Measurements from ENCODE around the gene PAK1.
"Not testable (repeated sequence)": the region's sequence is repeated elsewhere in the genome, so short reads cannot be mapped to it uniquely, and the experiment has no call there.

The PAK1 gene

DNA sequence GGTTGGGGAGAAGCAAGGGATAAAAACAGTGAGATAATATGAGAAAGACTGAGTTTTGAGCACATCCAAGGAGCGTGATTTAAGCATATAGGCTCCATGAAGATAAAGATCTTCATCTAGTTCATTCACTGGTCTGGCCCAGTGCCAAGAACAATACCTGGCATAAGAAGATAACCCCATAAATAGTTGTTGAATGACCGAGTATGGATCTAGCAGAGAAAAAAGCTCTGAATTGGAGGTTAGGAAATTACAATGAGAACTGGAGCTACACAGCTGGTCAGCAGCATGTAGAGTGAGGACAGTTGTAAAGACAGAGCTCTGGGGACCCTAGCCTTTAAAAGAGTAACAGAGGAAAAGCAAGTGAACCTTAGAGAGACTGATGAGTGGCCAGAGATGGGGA lies 33.0 kb upstream of the PAK1 start:
- no peaks in the 10 kb centered on the region for H3K4me1 ChIP-seq (ENCODE audit: control insufficient read depth, insufficient read depth, low read length)
- no peaks in the 10 kb centered on the region for H3K27me3 ChIP-seq (ENCODE audit: control insufficient read depth, insufficient read depth, low read length)
- H3K9ac ChIP-seq (ENCODE audit: low read length), result no peak overlapping the region
- H3K4me3 ChIP-seq (ENCODE audit: low read length), result no peak overlapping the region
- H3K9me3 ChIP-seq (ENCODE audit: control insufficient read depth, low read length), result no peaks in the 10 kb centered on the region
- H3K36me3 ChIP-seq (ENCODE audit: control insufficient read depth, insufficient read depth, low read length), result no peaks in the 10 kb centered on the region

DNA sequence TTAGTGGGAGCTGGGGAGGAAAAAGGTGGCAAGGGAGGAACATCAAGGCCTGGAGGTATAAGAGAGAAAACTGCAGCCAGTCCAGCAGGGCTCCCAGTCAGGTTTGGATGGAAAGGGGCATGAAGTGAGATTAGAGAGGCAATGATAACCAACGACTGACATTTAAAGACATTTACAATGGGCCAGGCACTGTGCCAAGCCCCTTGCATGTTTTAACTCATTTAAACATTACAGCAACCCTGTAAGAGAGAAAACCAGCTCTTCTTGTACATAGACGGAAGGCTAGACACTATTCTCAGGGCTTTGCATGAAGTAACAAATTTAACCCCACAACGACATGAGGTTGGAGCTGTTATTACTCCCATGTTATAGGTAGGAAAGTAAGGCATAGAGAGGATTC lies 32.1 kb upstream of the PAK1 start:
- Histone ChIP-seq H3K9ac (ENCODE audit: low read length) (no peak overlapping the region), H3K4me1 (ENCODE audit: control insufficient read depth, insufficient read depth, low read length) (no peaks in the 10 kb centered on the region), H3K27me3 (ENCODE audit: control insufficient read depth, insufficient read depth, low read length) (no peaks in the 10 kb centered on the region), H3K36me3 (ENCODE audit: control insufficient read depth, insufficient read depth, low read length) (no peaks in the 10 kb centered on the region), H3K4me3 (ENCODE audit: low read length) (no peak overlapping the region), H3K9me3 (ENCODE audit: control insufficient read depth, low read length) (no peaks in the 10 kb centered on the region)

- Histone ChIP-seq H3K36me3 (ENCODE audit: control insufficient read depth, insufficient read depth, low read length) (no peaks in the 10 kb centered on the region), H3K4me1 (ENCODE audit: control insufficient read depth, insufficient read depth, low read length) (no peaks in the 10 kb centered on the region), H3K9me3 (ENCODE audit: control insufficient read depth, low read length) (no peaks in the 10 kb centered on the region), H3K4me3 (ENCODE audit: low read length) (no peak overlapping the region), H3K9ac (ENCODE audit: low read length) (no peak overlapping the region), H3K27me3 (ENCODE audit: control insufficient read depth, insufficient read depth, low read length) (no peaks in the 10 kb centered on the region)
Observed at GRCh38 chr11:77503006-77503405, 29.1 kb upstream of the PAK1 start.

- no peaks in the 10 kb centered on the region for H3K9me3 ChIP-seq (ENCODE audit: control insufficient read depth, low read length)
- no peaks in the 10 kb centered on the region for H3K27me3 ChIP-seq (ENCODE audit: control insufficient read depth, insufficient read depth, low read length)
- H3K4me3 ChIP-seq (ENCODE audit: low read length), result no peak overlapping the region
- no peak overlapping the region for H3K9ac ChIP-seq (ENCODE audit: low read length)
- H3K4me1 ChIP-seq (ENCODE audit: control insufficient read depth, insufficient read depth, low read length), result no peaks in the 10 kb centered on the region
- no peaks in the 10 kb centered on the region for H3K36me3 ChIP-seq (ENCODE audit: control insufficient read depth, insufficient read depth, low read length)
Observed at GRCh38 chr11:77502346-77502905, 28.5 kb upstream of the PAK1 start.

DNA sequence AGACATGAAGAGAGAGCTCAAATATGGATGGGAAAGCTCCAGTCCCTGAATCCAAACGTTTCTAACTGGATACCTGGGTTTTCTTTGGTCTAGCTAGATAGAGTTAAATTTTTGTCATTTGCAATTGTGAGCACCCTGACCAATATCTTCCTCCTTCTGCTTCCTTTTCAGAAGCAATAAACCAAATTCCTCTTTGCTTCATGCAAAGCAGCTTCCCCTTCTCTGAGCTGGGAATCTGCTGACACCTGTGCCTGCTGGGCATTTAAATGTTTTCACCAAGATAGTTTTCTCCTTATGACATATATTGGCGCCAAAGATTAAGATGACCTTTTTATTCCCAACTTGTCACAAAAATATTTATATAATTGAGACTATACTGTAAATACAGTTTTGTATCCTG lies 27.9 kb upstream of the PAK1 start:
- no peak overlapping the region for H3K4me3 ChIP-seq (ENCODE audit: low read length)
- no peaks in the 10 kb centered on the region for H3K36me3 ChIP-seq (ENCODE audit: control insufficient read depth, insufficient read depth, low read length)
- no peak overlapping the region for H3K9ac ChIP-seq (ENCODE audit: low read length)
- H3K27me3 ChIP-seq (ENCODE audit: control insufficient read depth, insufficient read depth, low read length), result no peaks in the 10 kb centered on the region
- H3K9me3 ChIP-seq (ENCODE audit: control insufficient read depth, low read length), result no peaks in the 10 kb centered on the region
- no peaks in the 10 kb centered on the region for H3K4me1 ChIP-seq (ENCODE audit: control insufficient read depth, insufficient read depth, low read length)

DNA sequence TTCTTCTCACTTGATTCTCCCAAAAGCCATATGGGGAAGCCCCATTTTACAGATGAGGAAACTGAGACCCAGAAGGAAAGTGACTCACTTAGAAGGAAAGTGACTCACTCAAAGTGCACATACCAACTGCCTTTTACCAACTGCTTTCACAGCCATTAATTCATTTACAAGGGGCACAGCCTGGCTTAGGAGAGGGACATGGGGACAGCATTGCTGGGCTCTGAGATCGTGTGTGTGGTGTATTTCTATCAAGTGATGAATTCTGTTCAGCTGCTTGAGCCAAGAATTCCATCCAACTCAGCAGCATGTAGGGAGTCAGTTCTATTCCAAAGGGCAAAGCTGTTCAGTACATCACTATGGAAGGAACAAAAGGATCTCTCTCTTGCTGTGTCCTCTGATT lies 23.5 kb upstream of the PAK1 start:
- no peak overlapping the region for H3K9ac ChIP-seq (ENCODE audit: low read length)
- H3K27me3 ChIP-seq (ENCODE audit: control insufficient read depth, insufficient read depth, low read length), result no peaks in the 10 kb centered on the region
- no peak overlapping the region for H3K4me3 ChIP-seq (ENCODE audit: low read length)
- no peaks in the 10 kb centered on the region for H3K9me3 ChIP-seq (ENCODE audit: control insufficient read depth, low read length)
- H3K4me1 ChIP-seq (ENCODE audit: control insufficient read depth, insufficient read depth, low read length), result no peaks in the 10 kb centered on the region
- H3K36me3 ChIP-seq (ENCODE audit: control insufficient read depth, insufficient read depth, low read length), result no peaks in the 10 kb centered on the region

- no peaks in the 10 kb centered on the region for H3K4me1 ChIP-seq (ENCODE audit: control insufficient read depth, insufficient read depth, low read length)
- H3K36me3 ChIP-seq (ENCODE audit: control insufficient read depth, insufficient read depth, low read length), result no peaks in the 10 kb centered on the region
- no peaks in the 10 kb centered on the region for H3K27me3 ChIP-seq (ENCODE audit: control insufficient read depth, insufficient read depth, low read length)
- no peaks in the 10 kb centered on the region for H3K9me3 ChIP-seq (ENCODE audit: control insufficient read depth, low read length)
- no peak overlapping the region for H3K9ac ChIP-seq (ENCODE audit: low read length)
- H3K4me3 ChIP-seq (ENCODE audit: low read length), result no peak overlapping the region
Observed at GRCh38 chr11:77495526-77495925, 21.6 kb upstream of the PAK1 start.

- not testable (repeated sequence) for H3K27me3 ChIP-seq (ENCODE audit: control insufficient read depth, insufficient read depth, low read length); H3K36me3 ChIP-seq (ENCODE audit: control insufficient read depth, insufficient read depth, low read length); H3K4me3 ChIP-seq (ENCODE audit: low read length); H3K4me1 ChIP-seq (ENCODE audit: control insufficient read depth, insufficient read depth, low read length); H3K9me3 ChIP-seq (ENCODE audit: control insufficient read depth, low read length); H3K9ac ChIP-seq (ENCODE audit: low read length)
Observed at GRCh38 chr11:77490035-77490434, 16.1 kb upstream of the PAK1 start.

- no peaks in the 10 kb centered on the region for H3K36me3 ChIP-seq (ENCODE audit: control insufficient read depth, insufficient read depth, low read length)
- H3K27me3 ChIP-seq (ENCODE audit: control insufficient read depth, insufficient read depth, low read length), result no peaks in the 10 kb centered on the region
- no peaks in the 10 kb centered on the region for H3K4me1 ChIP-seq (ENCODE audit: control insufficient read depth, insufficient read depth, low read length)
- no peak overlapping the region for H3K9ac ChIP-seq (ENCODE audit: low read length)
- H3K9me3 ChIP-seq (ENCODE audit: control insufficient read depth, low read length), result no peaks in the 10 kb centered on the region
- no peak overlapping the region for H3K4me3 ChIP-seq (ENCODE audit: low read length)
Observed at GRCh38 chr11:77487790-77488189, 13.9 kb upstream of the PAK1 start.

DNA sequence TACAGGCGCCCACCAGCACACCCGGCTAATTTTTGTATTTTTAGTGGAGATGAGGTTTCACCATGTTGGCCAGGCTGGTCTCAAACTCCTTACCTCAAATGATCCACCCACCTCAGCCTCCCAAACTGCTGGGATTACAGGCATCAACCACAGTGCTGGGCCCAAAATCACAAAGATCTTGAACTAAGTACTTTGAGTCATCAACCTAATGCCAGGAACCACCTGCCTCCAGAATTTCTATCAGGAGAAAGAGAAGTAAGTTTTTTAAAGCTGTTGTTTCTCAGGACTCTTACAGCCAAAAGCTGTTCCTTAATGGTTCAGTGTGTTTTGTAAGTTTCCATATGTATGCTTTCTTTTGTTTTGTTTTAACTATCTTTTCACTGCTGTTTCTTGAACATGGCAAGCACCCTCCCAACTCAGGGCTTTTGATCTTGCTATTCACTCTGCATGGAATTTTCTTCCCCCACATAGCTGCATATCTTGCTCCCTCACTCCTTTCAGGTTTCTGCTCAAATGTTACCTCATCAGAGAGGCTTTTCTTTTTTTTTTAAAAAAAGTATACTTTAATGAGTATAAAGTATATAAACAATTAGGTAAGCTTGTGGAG lies 6.0 kb upstream of the PAK1 start:
- Histone ChIP-seq H3K4me1 (ENCODE audit: control insufficient read depth, insufficient read depth, low read length) (no peaks in the 10 kb centered on the region), H3K9ac (ENCODE audit: low read length) (no peak overlapping the region), H3K9me3 (ENCODE audit: control insufficient read depth, low read length) (no peaks in the 10 kb centered on the region), H3K4me3 (ENCODE audit: low read length) (no peak overlapping the region), H3K27me3 (ENCODE audit: control insufficient read depth, insufficient read depth, low read length) (no peaks in the 10 kb centered on the region), H3K36me3 (ENCODE audit: control insufficient read depth, insufficient read depth, low read length) (no peaks in the 10 kb centered on the region)

- no peak overlapping the region for H3K9ac ChIP-seq (ENCODE audit: low read length)
- no peak overlapping the region for H3K4me3 ChIP-seq (ENCODE audit: low read length)
- no peaks in the 10 kb centered on the region for H3K36me3 ChIP-seq (ENCODE audit: control insufficient read depth, insufficient read depth, low read length)
- no peaks in the 10 kb centered on the region for H3K27me3 ChIP-seq (ENCODE audit: control insufficient read depth, insufficient read depth, low read length)
- H3K4me1 ChIP-seq (ENCODE audit: control insufficient read depth, insufficient read depth, low read length), result peaks cover 22% of the 10 kb centered on the region
- H3K9me3 ChIP-seq (ENCODE audit: control insufficient read depth, low read length), result no peaks in the 10 kb centered on the region
Observed at GRCh38 chr11:77475206-77475605, 1.3 kb upstream of the PAK1 start.

GRCh38 chr11:77474684-77475060 lies 778 bp upstream of the PAK1 start:
- Histone ChIP-seq H3K36me3 (ENCODE audit: control insufficient read depth, insufficient read depth, low read length) (no peaks in the 10 kb centered on the region), H3K4me3 (ENCODE audit: low read length) (peak overlapping the region; percentile 32), H3K4me1 (ENCODE audit: control insufficient read depth, insufficient read depth, low read length) (peaks cover 26% of the 10 kb centered on the region), H3K27me3 (ENCODE audit: control insufficient read depth, insufficient read depth, low read length) (no peaks in the 10 kb centered on the region), H3K9me3 (ENCODE audit: control insufficient read depth, low read length) (no peaks in the 10 kb centered on the region), H3K9ac (ENCODE audit: low read length) (peak overlapping the region; percentile 96)

All from mucosa of stomach (tissue), 1 donor.